Amniotic stem cell (primary cell): ENCODE measurements around the gene OXCT1.
A peak's percentile ranks its signal among the peaks of the same experiment; 100 is the strongest.
"Not testable (repeated sequence)": the region's sequence is repeated elsewhere in the genome, so short reads cannot be mapped to it uniquely, and the experiment has no call there.

Experiments
- DNase-seq: peaks from one replicate; lab custom pipeline; 2025; lab: John Stamatoyannopoulos, UW

Gene OXCT1

GRCh38 chr5:41827792-41828191 is 42.4 kb downstream of the OXCT1 start:
- DNase-seq = no peak

GRCh38 chr5:41822036-41822435 is 48.2 kb downstream of the OXCT1 start:
- no peak for DNase-seq

GRCh38 chr5:41821051-41821450 is 49.2 kb downstream of the OXCT1 start:
- no peak for DNase-seq

GRCh38 chr5:41820150-41820549 is 50.1 kb downstream of the OXCT1 start:
- no peak for DNase-seq

- DNase-seq = no peak
Measured at GRCh38 chr5:41817625-41818301, 52.5 kb downstream of the OXCT1 start.

- no peak for DNase-seq
Measured at GRCh38 chr5:41815663-41816229, 54.5 kb downstream of the OXCT1 start.

GRCh38 chr5:41815261-41815660 is 55.0 kb downstream of the OXCT1 start:
- no peak for DNase-seq

- DNase-seq = not testable (repeated sequence)
Measured at GRCh38 chr5:41814306-41814705, 55.9 kb downstream of the OXCT1 start.

- no peak for DNase-seq
Measured at GRCh38 chr5:41812156-41812555, 58.1 kb downstream of the OXCT1 start.

- DNase-seq = no peak
Measured at GRCh38 chr5:41809128-41809527, 61.1 kb downstream of the OXCT1 start.

- DNase-seq = no peak
Measured at GRCh38 chr5:41808294-41808693, 61.9 kb downstream of the OXCT1 start.

GRCh38 chr5:41797662-41798061 is 72.6 kb downstream of the OXCT1 start:
- DNase-seq = no peak

GRCh38 chr5:41796061-41796460 is 74.2 kb downstream of the OXCT1 start:
- DNase-seq = no peak

- no peak for DNase-seq
Measured at GRCh38 chr5:41795125-41795524, 75.1 kb downstream of the OXCT1 start.

- peak; percentile 76 for DNase-seq
Measured at GRCh38 chr5:41794471-41794870, 75.8 kb downstream of the OXCT1 start.

GRCh38 chr5:41793141-41793770 is 77.0 kb downstream of the OXCT1 start:
- peak; percentile 68 for DNase-seq

GRCh38 chr5:41790038-41790776 is 80.0 kb downstream of the OXCT1 start:
- DNase-seq = no peak

GRCh38 chr5:41789434-41789833 is 80.8 kb downstream of the OXCT1 start:
- DNase-seq = no peak

- DNase-seq = no peak
Measured at GRCh38 chr5:41788941-41789368, 81.3 kb downstream of the OXCT1 start.

- no peak for DNase-seq
Measured at GRCh38 chr5:41787265-41787664, 83.0 kb downstream of the OXCT1 start.

- DNase-seq = no peak
Measured at GRCh38 chr5:41785061-41785460, 85.2 kb downstream of the OXCT1 start.

GRCh38 chr5:41778410-41778809 is 91.8 kb downstream of the OXCT1 start:
- no peak for DNase-seq

GRCh38 chr5:41776435-41776834 is 93.8 kb downstream of the OXCT1 start:
- no peak for DNase-seq
